GM23248 (cell line): Measurements from ENCODE around the gene PNKP. TPM values are rescaled to one million over a fixed set of nuclear protein-coding genes. Genes with fewer than 3 reads are reported as not detected.

Experiments
- DNase-seq: peaks from one replicate; pipeline ENCODE4 v3.0.0-alpha.2; 2015
- H2AFZ ChIP-seq: fragments of 200-600 bp; sonication (generic); 2 replicates; pipeline ENCODE4 v1.6.1; 2016; ENCODE audit warnings: antibody characterized with exemption
- H3F3A ChIP-seq: fragments of 200-600 bp; sonication (generic); 2 replicates; pipeline ENCODE4 v1.6.1; 2016; ENCODE audit warnings: mild to moderate bottlenecking, antibody characterized with exemption, mixed run types; ENCODE audit not compliant: insufficient read depth
- H3K27ac ChIP-seq: fragments of 200-600 bp; sonication (generic); 2 replicates; pipeline ENCODE4 v1.5.1; 2016; ENCODE audit warnings: mild to moderate bottlenecking
- H3K27me3 ChIP-seq: fragments of 200-600 bp; sonication (generic); replicated peaks from 2 replicates; pipeline ENCODE4 v1.6.1; 2016; ENCODE audit warnings: mild to moderate bottlenecking; ENCODE audit not compliant: insufficient read depth
- H3K36me3 ChIP-seq: fragments of 200-600 bp; sonication (generic); 2 replicates; pipeline ENCODE4 v1.6.1; 2016; ENCODE audit warnings: low read depth, mild to moderate bottlenecking
- H3K4me1 ChIP-seq: fragments of 200-600 bp; sonication (generic); 2 replicates; pipeline ENCODE4 v1.6.1; 2016; ENCODE audit warnings: mild to moderate bottlenecking; ENCODE audit not compliant: insufficient read depth
- H3K4me2 ChIP-seq: fragments of 200-600 bp; sonication (generic); one replicate; pipeline ENCODE4 v1.6.1; 2016; ENCODE audit warnings: mild to moderate bottlenecking; ENCODE audit not compliant: unreplicated experiment
- H3K4me3 ChIP-seq: fragments of 200-600 bp; sonication (generic); 2 replicates; pipeline ENCODE4 v1.5.1; 2016; ENCODE audit warnings: mild to moderate bottlenecking
- H3K79me2 ChIP-seq: fragments of 200-600 bp; sonication (generic); 2 replicates; pipeline ENCODE4 v1.6.1; 2016; ENCODE audit warnings: mild to moderate bottlenecking; ENCODE audit not compliant: insufficient read depth
- H3K9ac ChIP-seq: fragments of 200-600 bp; sonication (generic); 2 replicates; pipeline ENCODE4 v1.6.1; 2016; ENCODE audit warnings: mild to moderate bottlenecking
- H3K9me2 ChIP-seq: fragments of 200-600 bp; sonication (generic); 2 replicates; pipeline ENCODE4 v1.6.1; 2016; ENCODE audit warnings: mixed run types, mild to moderate bottlenecking, moderate library complexity; ENCODE audit not compliant: insufficient read depth
- H3K9me3 ChIP-seq: fragments of 200-600 bp; sonication (generic); one replicate; pipeline ENCODE4 v1.6.1; 2017; ENCODE audit warnings: low read depth
- H4K20me1 ChIP-seq: fragments of 200-600 bp; sonication (generic); 2 replicates; pipeline ENCODE4 v1.6.0; 2016; ENCODE audit not compliant: insufficient read depth
- EZH2 ChIP-seq: fragments of 200-600 bp; sonication (generic); IDR thresholded peaks from 2 replicates; pipeline ENCODE4 v1.6.1; 2018; ENCODE audit warnings: antibody characterized with exemption, mild to moderate bottlenecking; ENCODE audit not compliant: insufficient read depth, poor library complexity, severe bottlenecking
- EZH2phosphoT487 ChIP-seq: fragments of 200-600 bp; sonication (generic); IDR thresholded peaks from 2 replicates; pipeline ENCODE4 v1.6.1; 2018; ENCODE audit warnings: antibody characterized with exemption, moderate library complexity, mild to moderate bottlenecking, low read depth; ENCODE audit not compliant: insufficient read depth
- WGBS, 2 experiments: methylation state at CpG; one replicate each; pipeline ENCODE4 v1.1.6; 2015 to 2017; ENCODE audit warnings: low lambda C conversion rate in 2 of 2, low coverage in 1 of 2; ENCODE audit errors: missing lambda C conversion rate in 2 of 2; 5-methylcytosine and 5-hydroxymethylcytosine counted together
- in situ Hi-C: fragments of 300-500 bp; cut with MboI; formaldehyde crosslinking; loops from 2 replicates; pipeline ENCODE4 v1.15.0; 2020
- polyA plus RNA-seq: library from polyadenylated mRNA; unstranded; fragments of >200 nt; fragmentation: Nextera tagmentation; extraction: Ambion mirVana; gene quantifications from 2 replicates; pipeline ENCODE4 v1.2.1, GENCODE V29; 2016
- total RNA-seq: library from RNA; depleted of rRNA; stranded (reverse); fragments of >200 nt; shearing (Covaris generic); gene quantifications from 2 replicates; pipeline ENCODE4 v1.2.3, GENCODE V29; 2014

The PNKP gene
- total and polyA plus RNA-seq, 2 experiments from 2014 or later = 31.5 to 42.2 TPM

GRCh38 chr19:49852631-49853126 lies 14.7 kb downstream of the PNKP start:
- DNase-seq = peak; percentile 39
- peaks cover 47% of the 10 kb centered on the region for H3K79me2 ChIP-seq
- H3K27ac ChIP-seq = no peak overlapping the region
- no peak overlapping the region for H3K9ac ChIP-seq
- H3K36me3 ChIP-seq = no peaks in the 10 kb centered on the region
- H3K9me2 ChIP-seq = no peaks in the 10 kb centered on the region
- no peak overlapping the region for H2AFZ ChIP-seq
- TF ChIP-seq EZH2phosphoT487 (no peak), EZH2 (no peak)
- no peaks in the 10 kb centered on the region for H3K9me3 ChIP-seq
- H3K27me3 ChIP-seq = no peaks in the 10 kb centered on the region
- H3F3A ChIP-seq = peaks cover 38% of the 10 kb centered on the region; the same call in 1 of the 2 replicates
- H4K20me1 ChIP-seq = no peaks in the 10 kb centered on the region; the same call in 1 of the 2 replicates
- H3K4me1 ChIP-seq = peaks cover 13% of the 10 kb centered on the region
- peak overlapping the region; percentile 70 for H3K4me2 ChIP-seq
- WGBS, 2 experiments = 66 to 70% methylated on average over 14 of the region's 14 CpGs
- in situ Hi-C loops = no loop called here
- peak overlapping the region; percentile 99 for H3K4me3 ChIP-seq

- no peaks in the 10 kb centered on the region for H3K36me3 ChIP-seq
- 2 to 5% methylated on average over 24 to 78 of the region's 78 CpGs for WGBS, 2 experiments
- no peak overlapping the region for H2AFZ ChIP-seq
- peak overlapping the region; percentile 70 for H3K4me2 ChIP-seq
- no peaks in the 10 kb centered on the region; the same call in 1 of the 2 replicates for H4K20me1 ChIP-seq
- H3K79me2 ChIP-seq = peaks cover 47% of the 10 kb centered on the region
- no peaks in the 10 kb centered on the region for H3K27me3 ChIP-seq
- H3K27ac ChIP-seq = peak overlapping the region; percentile 99; the same call in 1 of the 2 replicates
- H3K9me3 ChIP-seq = no peaks in the 10 kb centered on the region
- H3K4me3 ChIP-seq = peak overlapping the region; percentile 99
- no peaks in the 10 kb centered on the region for H3K9me2 ChIP-seq
- peak overlapping the region; percentile 100 for H3K9ac ChIP-seq
- in situ Hi-C loops = no loop called here
- peaks cover 34% of the 10 kb centered on the region; the same call in 1 of the 2 replicates for H3F3A ChIP-seq
- peaks cover 13% of the 10 kb centered on the region for H3K4me1 ChIP-seq
- TF ChIP-seq EZH2 (no peak), EZH2phosphoT487 (no peak)
- peak; percentile 53 for DNase-seq
Observed at GRCh38 chr19:49851456-49852259, 15.7 kb downstream of the PNKP start.

GRCh38 chr19:49850487-49851342 lies 16.7 kb downstream of the PNKP start, which contains the start of gene PTOV1:
Gene PTOV1, plus strand, starts transcription at chr19:49851159.
- H3K9me3 ChIP-seq = no peaks in the 10 kb centered on the region
- WGBS, 2 experiments = 1% methylated on average over 32 to 98 of the region's 98 CpGs
- H3K9ac ChIP-seq = peak within 1 kb of the TSS; percentile 100
- H3K9me2 ChIP-seq = no peaks in the 10 kb centered on the region
- H3K36me3 ChIP-seq = no peaks in the 10 kb centered on the region
- H3K4me1 ChIP-seq = peaks cover 13% of the 10 kb centered on the region
- H3K27me3 ChIP-seq = no peaks in the 10 kb centered on the region
- peak; percentile 97 for DNase-seq
- H3K4me3 ChIP-seq = peak within 1 kb of the TSS; percentile 99
- peaks cover 46% of the 10 kb centered on the region for H3K79me2 ChIP-seq
- peak within 1 kb of the TSS; percentile 86 for H3K4me2 ChIP-seq
- no peak for TF ChIP-seq EZH2
- no peak for TF ChIP-seq EZH2phosphoT487
- H3K27ac ChIP-seq = peak within 1 kb of the TSS; percentile 99
- H2AFZ ChIP-seq = peak within 1 kb of the TSS; percentile 84
- peaks cover 34% of the 10 kb centered on the region; the same call in 1 of the 2 replicates for H3F3A ChIP-seq
- in situ Hi-C loops = no loop called here
- H4K20me1 ChIP-seq = no peaks in the 10 kb centered on the region; the same call in 1 of the 2 replicates

- Histone ChIP-seq H3K9me3 (no peaks in the 10 kb centered on the region), H3K27ac (peak overlapping the region; percentile 99), H2AFZ (peak overlapping the region; percentile 84; the same call in 1 of the 2 replicates), H3K27me3 (no peaks in the 10 kb centered on the region), H3K9me2 (no peaks in the 10 kb centered on the region), H3K36me3 (no peaks in the 10 kb centered on the region), H4K20me1 (no peaks in the 10 kb centered on the region; the same call in 1 of the 2 replicates), H3F3A (peaks cover 34% of the 10 kb centered on the region), H3K79me2 (peaks cover 42% of the 10 kb centered on the region), H3K4me3 (peak overlapping the region; percentile 99), H3K9ac (peak overlapping the region; percentile 100), H3K4me1 (peaks cover 13% of the 10 kb centered on the region), H3K4me2 (peak overlapping the region; percentile 86)
- WGBS, 2 experiments = 73 to 77% methylated on average over 12 of the region's 12 CpGs
- no peak for DNase-seq
- no peak for TF ChIP-seq EZH2phosphoT487
- in situ Hi-C loops = no loop called here
Observed at GRCh38 chr19:49850221-49850486, 17.2 kb downstream of the PNKP start.
